GM21447 (cell line): ENCODE measurements around the gene PM20D2.

Experiments
- ATAC-seq: cut with Tn5 transposase; IDR thresholded peaks from one replicate; pipeline ENCODE4 v1.9.1; 2021; ENCODE audit not compliant: unreplicated experiment

The PM20D2 gene

GRCh38 chr6:89200706-89201215 lies 54.9 kb downstream of the PM20D2 start:
- ATAC-seq, result no peak

DNA sequence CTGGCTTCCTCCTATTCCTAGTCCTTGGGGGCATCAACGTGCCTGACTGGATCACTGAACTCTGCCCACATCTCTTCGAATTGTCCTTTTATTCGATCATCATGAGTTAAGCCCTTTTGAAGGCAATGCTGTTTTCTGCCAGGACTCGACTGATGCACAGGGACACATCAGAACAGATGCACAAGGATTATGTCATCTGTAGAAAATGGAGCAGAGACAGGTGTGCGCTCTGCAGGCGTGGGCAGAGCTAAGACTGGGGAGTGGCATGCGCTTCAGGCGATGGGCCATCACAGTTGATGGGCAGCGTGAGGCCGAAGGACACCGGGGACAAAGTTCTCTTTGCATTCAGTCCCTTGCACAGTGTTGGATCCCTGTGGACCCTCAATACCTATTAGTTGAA lies 58.2 kb downstream of the PM20D2 start:
- no peak for ATAC-seq

DNA sequence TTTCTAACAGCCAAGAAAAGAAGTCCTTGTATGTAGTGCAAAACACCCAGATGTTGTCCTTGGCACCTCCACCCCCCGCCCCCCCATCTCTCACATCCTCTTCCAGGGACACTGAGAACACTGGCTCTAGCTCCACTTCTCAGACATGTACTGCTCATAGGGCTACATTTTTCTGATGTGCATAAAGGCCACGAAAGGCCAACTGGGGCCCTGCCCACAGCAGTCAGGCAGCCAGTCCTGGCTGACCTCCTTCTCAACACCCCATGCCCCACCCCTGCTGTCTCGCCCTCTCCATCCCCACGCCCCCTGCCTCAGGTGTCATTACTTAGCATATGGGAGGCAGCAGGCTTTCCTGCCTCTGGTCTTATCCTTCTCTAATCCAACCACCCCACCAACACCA lies 60.0 kb downstream of the PM20D2 start:
- ATAC-seq, result no peak

GRCh38 chr6:89208551-89208950 lies 62.7 kb downstream of the PM20D2 start:
- ATAC-seq, result no peak

DNA sequence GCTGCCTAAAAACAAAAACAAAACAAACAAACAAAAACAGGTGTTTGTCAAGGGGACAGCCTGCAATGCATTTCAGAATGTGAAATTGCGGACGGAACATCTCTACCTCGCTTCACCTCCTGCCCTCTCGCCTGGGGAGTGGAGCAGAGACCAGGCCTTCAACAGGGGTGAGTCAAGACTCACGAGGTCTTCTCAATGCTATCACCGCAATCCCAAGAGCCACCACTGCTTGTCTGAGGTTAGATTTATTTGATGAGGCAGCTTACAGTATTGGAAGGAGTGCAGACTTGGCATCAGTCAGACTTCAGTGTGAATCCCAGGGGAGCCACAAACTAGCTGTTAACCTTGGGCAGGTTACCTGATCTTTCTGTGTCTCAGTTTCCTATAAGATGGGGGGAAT lies 63.6 kb downstream of the PM20D2 start:
- no peak for ATAC-seq

- no peak for ATAC-seq
Observed at GRCh38 chr6:89212472-89212871, 66.6 kb downstream of the PM20D2 start.

DNA sequence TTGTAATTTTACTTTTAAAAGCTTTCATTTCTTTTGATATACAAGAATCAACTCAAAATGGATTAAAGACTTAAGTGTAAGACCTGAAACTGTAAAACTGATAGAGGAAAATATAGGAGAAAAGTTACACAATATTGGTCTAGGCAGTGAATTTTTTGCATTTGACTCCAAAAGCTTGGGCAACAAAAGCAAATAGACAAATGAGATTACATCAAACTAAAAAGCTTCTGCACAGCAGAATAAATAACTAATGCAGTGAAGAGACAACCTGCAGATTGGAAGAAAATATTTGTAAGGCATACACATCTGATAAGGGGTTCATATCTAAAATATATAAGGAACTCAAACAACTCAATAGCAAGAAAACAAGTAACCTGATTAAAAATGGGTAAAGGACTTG lies 68.3 kb downstream of the PM20D2 start:
- ATAC-seq, result no peak
